Measurements from ENCODE around the gene LNX2. TPM values are rescaled to one million over a fixed set of nuclear protein-coding genes. Genes with fewer than 3 reads are reported as not detected.

The LNX2 gene
- total RNA-seq, 2 donors from 2014 or later: 13.9 to 15.6 TPM

DNA sequence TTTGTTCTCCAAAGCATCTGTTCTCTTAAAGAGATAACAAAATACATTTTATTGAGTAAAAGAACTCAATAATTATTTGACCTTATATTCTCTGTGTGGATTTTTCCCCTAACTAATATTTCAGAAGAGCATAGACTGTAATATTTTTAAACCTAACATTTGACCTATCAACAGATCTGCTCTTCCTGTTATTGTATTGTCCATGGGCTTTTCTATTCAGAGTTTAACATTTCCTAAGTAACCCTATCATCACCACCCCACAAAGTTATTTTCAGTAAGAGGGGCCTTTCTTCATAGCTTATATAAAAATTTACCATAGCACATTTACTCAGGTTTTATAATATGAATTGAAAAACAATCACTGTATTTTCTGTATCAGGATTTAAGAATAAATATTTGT lies 18.9 kb upstream of the LNX2 start:
- Histone ChIP-seq H3K4me3 (ENCODE audit: low read length) (no peak overlapping the region), H3K27me3 (ENCODE audit: control insufficient read depth, insufficient read depth, low read length, poor library complexity, severe bottlenecking) (no peaks in the 10 kb centered on the region), H3K9me3 (ENCODE audit: control insufficient read depth, low read length) (no peaks in the 10 kb centered on the region), H3K36me3 (ENCODE audit: control insufficient read depth, insufficient read depth, low read length) (no peaks in the 10 kb centered on the region), H3K4me1 (ENCODE audit: control insufficient read depth, insufficient read depth, low read length) (no peaks in the 10 kb centered on the region), H3K9ac (ENCODE audit: extremely low read depth, low read length, poor library complexity, severe bottlenecking) (no peak overlapping the region), H3K27ac (ENCODE audit: low read depth, low read length) (no peak overlapping the region)
- Mint-ChIP-seq H3K4me1 (peaks cover 1% of the 10 kb centered on the region), H3K36me3 (ENCODE audit: low read depth) (peaks cover 2% of the 10 kb centered on the region), H3K9me3 (no peaks in the 10 kb centered on the region), H3K27ac (no peak overlapping the region), H3K4me3 (no peak overlapping the region), H3K27me3 (ENCODE audit: insufficient read depth) (no peaks in the 10 kb centered on the region)
- TF ChIP-seq, protein P1, sequence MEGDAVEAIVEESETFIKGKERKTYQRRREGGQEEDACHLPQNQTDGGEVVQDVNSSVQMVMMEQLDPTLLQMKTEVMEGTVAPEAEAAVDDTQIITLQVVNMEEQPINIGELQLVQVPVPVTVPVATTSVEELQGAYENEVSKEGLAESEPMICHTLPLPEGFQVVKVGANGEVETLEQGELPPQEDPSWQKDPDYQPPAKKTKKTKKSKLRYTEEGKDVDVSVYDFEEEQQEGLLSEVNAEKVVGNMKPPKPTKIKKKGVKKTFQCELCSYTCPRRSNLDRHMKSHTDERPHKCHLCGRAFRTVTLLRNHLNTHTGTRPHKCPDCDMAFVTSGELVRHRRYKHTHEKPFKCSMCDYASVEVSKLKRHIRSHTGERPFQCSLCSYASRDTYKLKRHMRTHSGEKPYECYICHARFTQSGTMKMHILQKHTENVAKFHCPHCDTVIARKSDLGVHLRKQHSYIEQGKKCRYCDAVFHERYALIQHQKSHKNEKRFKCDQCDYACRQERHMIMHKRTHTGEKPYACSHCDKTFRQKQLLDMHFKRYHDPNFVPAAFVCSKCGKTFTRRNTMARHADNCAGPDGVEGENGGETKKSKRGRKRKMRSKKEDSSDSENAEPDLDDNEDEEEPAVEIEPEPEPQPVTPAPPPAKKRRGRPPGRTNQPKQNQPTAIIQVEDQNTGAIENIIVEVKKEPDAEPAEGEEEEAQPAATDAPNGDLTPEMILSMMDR (conservative IDR thresholded peaks at IDR 0.05): no peak
- no peak for DNase-seq

DNA sequence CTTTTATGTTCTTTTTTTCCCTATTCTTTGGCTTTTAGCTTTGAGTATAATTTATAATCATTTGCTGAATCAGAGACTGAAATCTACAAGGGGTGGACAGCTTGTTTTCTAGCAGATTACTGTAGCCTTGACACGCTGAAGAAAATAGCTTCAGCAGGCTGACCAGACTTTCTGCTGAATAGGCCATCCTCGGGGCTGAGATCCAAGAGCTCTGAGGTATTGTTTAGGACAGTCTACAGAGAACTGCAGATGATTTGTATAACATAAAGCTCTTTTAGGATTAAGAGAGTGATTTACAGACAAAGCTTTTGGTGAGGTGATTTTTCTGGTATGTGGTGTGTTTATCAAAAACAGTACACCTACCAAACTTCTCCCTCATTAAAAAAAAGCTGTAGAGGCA lies 18.2 kb upstream of the LNX2 start:
- H3K9me3 ChIP-seq (ENCODE audit: control insufficient read depth, low read length): no peaks in the 10 kb centered on the region
- no peaks in the 10 kb centered on the region for H3K4me1 ChIP-seq (ENCODE audit: control insufficient read depth, insufficient read depth, low read length)
- H3K27ac ChIP-seq (ENCODE audit: low read depth, low read length): no peak overlapping the region
- Mint-ChIP-seq H3K27me3 (ENCODE audit: insufficient read depth) (no peaks in the 10 kb centered on the region), H3K27ac (no peak overlapping the region), H3K4me3 (no peak overlapping the region), H3K36me3 (ENCODE audit: low read depth) (peaks cover 2% of the 10 kb centered on the region), H3K9me3 (no peaks in the 10 kb centered on the region), H3K4me1 (peaks cover 5% of the 10 kb centered on the region)
- H3K9ac ChIP-seq (ENCODE audit: extremely low read depth, low read length, poor library complexity, severe bottlenecking): no peak overlapping the region
- H3K36me3 ChIP-seq (ENCODE audit: control insufficient read depth, insufficient read depth, low read length): peaks cover under 1% of the 10 kb centered on the region
- TF ChIP-seq, protein P1 (conservative IDR thresholded peaks at IDR 0.05): no peak
- H3K4me3 ChIP-seq (ENCODE audit: low read length): no peak overlapping the region
- WGBS, 2 experiments (ENCODE audit: insufficient coverage in 1 of 2, insufficient read length in 1 of 2): 94 to 100% methylated on average over 2 of the region's 2 CpGs
- no peak for DNase-seq
- no peaks in the 10 kb centered on the region for H3K27me3 ChIP-seq (ENCODE audit: control insufficient read depth, insufficient read depth, low read length, poor library complexity, severe bottlenecking)

DNA sequence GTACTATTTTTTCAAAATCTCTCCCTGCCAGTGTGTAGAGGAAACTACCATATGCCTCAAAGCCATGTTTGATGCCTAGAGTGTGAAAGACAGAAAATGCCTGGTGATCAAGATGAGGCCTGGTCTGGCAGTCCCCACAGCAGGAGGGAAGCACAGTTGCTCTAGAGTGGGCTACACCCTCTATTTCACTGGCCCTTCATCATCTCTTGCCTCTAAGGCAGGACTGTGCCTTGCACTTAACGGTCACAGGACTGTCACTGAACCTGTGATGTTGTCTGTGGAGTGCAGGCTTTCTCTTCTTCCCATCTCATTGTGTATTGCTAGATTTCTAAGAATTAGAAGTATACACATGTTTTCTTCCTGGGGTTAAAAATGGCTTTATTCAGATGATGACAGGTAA lies 17.7 kb upstream of the LNX2 start:
- TF ChIP-seq, protein P1 (conservative IDR thresholded peaks at IDR 0.05): no peak
- no peaks in the 10 kb centered on the region for H3K4me1 ChIP-seq (ENCODE audit: control insufficient read depth, insufficient read depth, low read length)
- no peaks in the 10 kb centered on the region for H3K27me3 ChIP-seq (ENCODE audit: control insufficient read depth, insufficient read depth, low read length, poor library complexity, severe bottlenecking)
- peaks cover 5% of the 10 kb centered on the region for H3K36me3 ChIP-seq (ENCODE audit: control insufficient read depth, insufficient read depth, low read length)
- Mint-ChIP-seq H3K27ac (no peak overlapping the region), H3K9me3 (no peaks in the 10 kb centered on the region), H3K4me3 (no peak overlapping the region), H3K27me3 (ENCODE audit: insufficient read depth) (no peaks in the 10 kb centered on the region), H3K36me3 (ENCODE audit: low read depth) (peaks cover 4% of the 10 kb centered on the region), H3K4me1 (peaks cover 5% of the 10 kb centered on the region)
- H3K27ac ChIP-seq (ENCODE audit: low read depth, low read length): no peak overlapping the region
- H3K9ac ChIP-seq (ENCODE audit: extremely low read depth, low read length, poor library complexity, severe bottlenecking): no peak overlapping the region
- H3K9me3 ChIP-seq (ENCODE audit: control insufficient read depth, low read length): no peaks in the 10 kb centered on the region
- no peak overlapping the region for H3K4me3 ChIP-seq (ENCODE audit: low read length)
- no peak for DNase-seq
- WGBS, 2 experiments (ENCODE audit: insufficient coverage in 1 of 2, insufficient read length in 1 of 2): 94% methylated on average over 1 of the region's 1 CpG; no CpG with 5 or more reads in 1 of the 2 experiments

Measured in endodermal cell (in vitro differentiated cells).